ENCODE results near the gene SPOCD1. TPM values are rescaled to one million over a fixed set of nuclear protein-coding genes. Genes with fewer than 3 reads are reported as not detected.

SPOCD1 gene
- total and polyA plus RNA-seq, 2 of the 4 experiments (the other 2 are of a cell fraction), result 59.7 to 132 TPM

GRCh38 chr1:31798433-31799195, 17.2 kb downstream of the SPOCD1 start:
- peaks cover 32% of the 10 kb centered on the region for H3K4me1 ChIP-seq (ENCODE audit: control insufficient read depth, insufficient read depth, low read length)
- H3K36me3 ChIP-seq (ENCODE audit: control insufficient read depth, insufficient read depth, low read length), result peaks cover 1% of the 10 kb centered on the region; the same call in 1 of the 2 replicates
- H3K27me3 ChIP-seq (ENCODE audit: control insufficient read depth, insufficient read depth, low read length), result no peaks in the 10 kb centered on the region
- H4K5ac ChIP-seq (ENCODE audit: low read depth, low read length), result peak overlapping the region; percentile 85
- peak overlapping the region; percentile 95 for H3K56ac ChIP-seq (ENCODE audit: extremely low read depth, insufficient read depth, low read length)
- peak overlapping the region; percentile 58 for H3K4me3 ChIP-seq (ENCODE audit: insufficient read depth, low read depth, low read length)
- peak overlapping the region; percentile 93 to 96 for H4K8ac ChIP-seq (ENCODE audit: low read depth in 2 of 2, low read length in 2 of 2)
- peaks cover 13% of the 10 kb centered on the region for H4K20me1 ChIP-seq (ENCODE audit: insufficient read depth, low read length)
- peak overlapping the region; percentile 64 for H3K9ac ChIP-seq (ENCODE audit: low read depth, low read length)
- DNase-seq (peak; percentile 90), ATAC-seq (ENCODE audit: low read depth) (peak; percentile 82)
- peak overlapping the region; percentile 98 for H4K91ac ChIP-seq (ENCODE audit: insufficient read depth, low read depth, low read length)
- ChIA-PET POLR2A (ENCODE audit: unreplicated experiment) (interaction anchor here (0.6 kb wide), 1 partner anchor 111 kb away, joined by 7 read pairs; no protein-coding TSS in a partner anchor), CTCF (interaction anchor here (1.4 to 2.5 kb wide), 3 partner anchors 10 to 166 kb away, joined by 3 to 11 read pairs (median 9); no protein-coding TSS in a partner anchor)
- peak overlapping the region; percentile 92 for H2BK20ac ChIP-seq (ENCODE audit: low read depth, low read length)
- H2AFZ ChIP-seq (replicated peaks; ENCODE audit: low read length, poor library complexity), result peak overlapping the region; percentile 90
- H2BK15ac ChIP-seq (ENCODE audit: low read depth, low read length), result peak overlapping the region; percentile 93
- WGBS, 2 experiments (ENCODE audit: extremely low coverage in 2 of 2, insufficient read length in 1 of 2), result 29% methylated on average over 5 of the region's 17 CpGs; no CpG with 5 or more reads in 1 of the 2 experiments
- H3K27ac ChIP-seq (ENCODE audit: insufficient read depth, low read length), result peak overlapping the region; percentile 77
- H2BK120ac ChIP-seq (ENCODE audit: low read depth, low read length), result peak overlapping the region; percentile 96
- peak overlapping the region; percentile 98 for H3K14ac ChIP-seq (replicated peaks; ENCODE audit: low read depth, low read length)
- dilution Hi-C loops (cut with HindIII; ENCODE audit: low sequenced_read_pairs, unreplicated experiment) (no loop called here), in situ Hi-C loops (cut with MboI; ENCODE audit: low sequenced_read_pairs) (no loop called here), intact Hi-C loops (cut with micrococcal nuclease) (loop anchor here (2.0 to 10.0 kb wide), 3 partner anchors 138 to 364 kb away; no protein-coding TSS in a partner anchor)
- peaks cover 11 to 44% of the 10 kb centered on the region in 2 experiments; a peak in 2 of 4 replicates for H3K79me1 ChIP-seq (ENCODE audit: low read depth in 1 of 2, low read length in 2 of 2)
- H2AK9ac ChIP-seq (replicated peaks; ENCODE audit: low read depth, low read length, poor library complexity), result peak overlapping the region; percentile 99
- peak overlapping the region; percentile 75 for H3K18ac ChIP-seq (ENCODE audit: low read depth, low read length)
- peak overlapping the region; percentile 87 for H2BK5ac ChIP-seq (ENCODE audit: low read depth, low read length, poor library complexity, severe bottlenecking)
- BruUV-seq (replicated peaks), result no TSS peak
- H3K9me1 ChIP-seq (ENCODE audit: insufficient read depth, low read length), result peaks cover 18% of the 10 kb centered on the region
- H3K4ac ChIP-seq (ENCODE audit: low read depth, low read length), result peak overlapping the region; percentile 99
- H3K9me3 ChIP-seq (ENCODE audit: control insufficient read depth, insufficient read depth, low read length), result no peaks in the 10 kb centered on the region
- H3K23ac ChIP-seq (ENCODE audit: low read depth, low read length), result peak overlapping the region; percentile 96
- H3K4me2 ChIP-seq (ENCODE audit: low read depth, low read length), result peak overlapping the region; percentile 76
- H2AK5ac ChIP-seq (ENCODE audit: low read depth, low read length), result peak overlapping the region; percentile 99
- TF ChIP-seq RCOR1 (IDR thresholded peaks at IDR 0.05; ENCODE audit: insufficient replicate concordance, low read length), result peak; percentile 19
- TF ChIP-seq MAZ (IDR thresholded peaks at IDR 0.05; ENCODE audit: borderline replicate concordance, low read depth, low read length), result no peak; the same call in 1 of the 2 replicates
- TF ChIP-seq RAD21 (IDR thresholded peaks at IDR 0.05; ENCODE audit: low read length), result 0 out of 2 replicates have a peak, but pooled peaks have one; percentile 13
- no peak for TF ChIP-seq MXI1 (IDR thresholded peaks at IDR 0.05; ENCODE audit: borderline replicate concordance, low read depth, low read length)
- no peak for TF ChIP-seq MAFK (IDR thresholded peaks at IDR 0.05; ENCODE audit: low read depth, low read length)
- TF ChIP-seq POLR2A (IDR thresholded peaks at IDR 0.05; ENCODE audit: low read depth, low read length), result peak; percentile 55
- no peak for TF ChIP-seq NFE2L2 (IDR thresholded peaks at IDR 0.05; ENCODE audit: low read depth, low read length)
- TF ChIP-seq FOS (IDR thresholded peaks at IDR 0.05; ENCODE audit: low read depth, low read length), result peak; percentile 80
- TF ChIP-seq SMC3 (IDR thresholded peaks at IDR 0.05; ENCODE audit: low read depth, low read length), result 0 out of 2 replicates have a peak, but pooled peaks have one; percentile 13
- TF ChIP-seq CEBPB (IDR thresholded peaks at IDR 0.05; ENCODE audit: low read depth, low read length), result peak; percentile 13; the same call in 1 of the 2 replicates
- TF ChIP-seq CTCF (conservative IDR thresholded peaks at IDR 0.05; ENCODE audit: low read depth, low read length), result no peak
- no peak for TF ChIP-seq USF2 (IDR thresholded peaks at IDR 0.05; ENCODE audit: low read depth, low read length)
- TF ChIP-seq RFX5 (IDR thresholded peaks at IDR 0.05; ENCODE audit: low read depth, low read length), result no peak
- TF ChIP-seq CHD1 (IDR thresholded peaks at IDR 0.05; ENCODE audit: low read depth, low read length), result no peak
- peak; percentile 95 for TF ChIP-seq BHLHE40 (IDR thresholded peaks at IDR 0.05; ENCODE audit: low read depth, low read length)
